Endothelial cell of umbilical vein (primary cell): ENCODE measurements around the gene NCOA3. TPM values are rescaled to one million over a fixed set of nuclear protein-coding genes. Genes with fewer than 3 reads are reported as not detected.

Experiments
- BruUV-seq: library from RNA; stranded (reverse); fragments of 400-500 nt; replicated peaks from 2 replicates; lab custom pipeline; 2021; lab: Mats Ljungman, UMichigan
- CTCF ChIA-PET: fragments of 300-600, 350-600 bp; sonication (Branson Sonifier 250); formaldehyde crosslinking; loops from one replicate; lab custom pipeline; 2021; ENCODE audit warnings: antibody characterized with exemption, inconsistent platforms; lab: Charles Lee
- POLR2A ChIA-PET: fragments of 300-600, 350-600 bp; sonication (Branson Sonifier 250); formaldehyde crosslinking; loops from one replicate; lab custom pipeline; 2021; ENCODE audit warnings: antibody characterized with exemption, inconsistent platforms; lab: Charles Lee
- DNase-seq: peaks from one replicate; pipeline ENCODE4 v3.0.0-alpha.2; 2011; ENCODE audit warnings: low read depth, low spot score
- FAIRE-seq: peaks from 2 replicates; lab custom pipeline; 2011; peaks lifted over from hg19 to GRCh38; lab: Jason Lieb, UNC
- H2AFZ ChIP-seq: 2 replicates; pipeline ENCODE4 v1.6.0; 2012; ENCODE audit warnings: low read depth, low read length, control low read depth, inconsistent platforms
- H3K27ac ChIP-seq: 2 replicates; pipeline ENCODE4 v1.5.1; 2011; ENCODE audit warnings: low read depth, mild to moderate bottlenecking, control low read depth, low read length, moderate library complexity; ENCODE audit not compliant: insufficient read depth
- H3K27me3 ChIP-seq, 2 experiments: 2 replicates each; pipeline versions ENCODE4 v1.6.0 to v1.6.1; 2011; ENCODE audit warnings: low read length in 2 of 2, mixed read lengths in 1 of 2; ENCODE audit not compliant: control insufficient read depth in 2 of 2, insufficient read depth in 2 of 2
- H3K36me3 ChIP-seq, 2 experiments: 2 replicates in 1 of 2; 3 replicates in 1 of 2; pipeline ENCODE4 v1.5.1; 2011; ENCODE audit warnings: low read length in 2 of 2, mild to moderate bottlenecking in 1 of 2, moderate library complexity in 1 of 2; ENCODE audit not compliant: control insufficient read depth in 2 of 2, insufficient read depth in 2 of 2; ENCODE audit errors: extremely low read depth in 1 of 2
- H3K4me1 ChIP-seq: 3 replicates; pipeline ENCODE4 v1.5.1; 2011; ENCODE audit warnings: mild to moderate bottlenecking, low read length; ENCODE audit not compliant: control insufficient read depth, insufficient read depth; ENCODE audit errors: extremely low read depth
- H3K4me2 ChIP-seq: 2 replicates; pipeline ENCODE4 v1.6.1; 2011; ENCODE audit warnings: low read length, control low read depth, mixed read lengths; ENCODE audit not compliant: insufficient read depth
- H3K4me3 ChIP-seq, 3 experiments: fragments of 200-600 bp in 1 of 3; sonication (generic), shearing (Covaris generic) in 1 of 3; replicated peaks in 1 of 3; 2 replicates each; pipeline ENCODE4 v1.5.1; 2011 to 2016; ENCODE audit warnings: control low read depth in 3 of 3, low read length in 3 of 3, mild to moderate bottlenecking in 2 of 3, inconsistent platforms in 1 of 3, low read depth in 1 of 3, moderate library complexity in 1 of 3; ENCODE audit not compliant: insufficient read depth in 1 of 3
- H3K79me2 ChIP-seq: 2 replicates; pipeline ENCODE4 v1.6.0; 2012; ENCODE audit warnings: low read length, inconsistent platforms; ENCODE audit not compliant: control insufficient read depth, insufficient read depth
- H3K9ac ChIP-seq: replicated peaks from 2 replicates; pipeline ENCODE3; 2011; ENCODE audit warnings: low read length, control low read depth; ENCODE audit not compliant: insufficient read depth; ENCODE audit errors: extremely low read depth
- H3K9me1 ChIP-seq: replicated peaks from 3 replicates; pipeline ENCODE4 v1.6.0; 2011; ENCODE audit warnings: mild to moderate bottlenecking, low read length; ENCODE audit not compliant: control insufficient read depth, insufficient read depth; ENCODE audit errors: extremely low read depth
- H3K9me3 ChIP-seq: replicated peaks from 2 replicates; pipeline ENCODE4 v1.5.1; 2012; ENCODE audit warnings: low read length, inconsistent platforms; ENCODE audit not compliant: control insufficient read depth, insufficient read depth
- H4K20me1 ChIP-seq: replicated peaks from 2 replicates; pipeline ENCODE3; 2011; ENCODE audit warnings: mild to moderate bottlenecking, low read length; ENCODE audit not compliant: control insufficient read depth, insufficient read depth; ENCODE audit errors: extremely low read depth
- EZH2 ChIP-seq: IDR thresholded peaks from 2 replicates; pipeline ENCODE4 v1.6.1; 2012; ENCODE audit warnings: borderline replicate concordance, low read depth, mild to moderate bottlenecking, moderate library complexity, low read length, inconsistent platforms; ENCODE audit not compliant: severe bottlenecking
- FOS ChIP-seq: IDR thresholded peaks from 2 replicates; pipeline ENCODE4 v1.6.1; 2011; ENCODE audit warnings: mild to moderate bottlenecking, low read length, moderate library complexity, borderline replicate concordance; ENCODE audit not compliant: insufficient read depth
- GATA2 ChIP-seq: IDR thresholded peaks from 2 replicates; pipeline ENCODE4 v1.7.0; 2011; ENCODE audit warnings: low read depth, mild to moderate bottlenecking, moderate library complexity, mixed read lengths, low read length; ENCODE audit not compliant: insufficient read length, insufficient read depth
- JUN ChIP-seq: IDR thresholded peaks from 2 replicates; pipeline ENCODE4 v1.6.1; 2011; ENCODE audit warnings: borderline replicate concordance, low read depth; ENCODE audit not compliant: insufficient read length, insufficient read depth
- MYC ChIP-seq: IDR thresholded peaks from one replicate; pipeline ENCODE4 v1.6.1; 2011; ENCODE audit warnings: mild to moderate bottlenecking, low read depth, low read length
- POLR2A ChIP-seq: IDR thresholded peaks from 2 replicates; pipeline ENCODE4 v1.6.1; 2012; ENCODE audit warnings: low read depth, mild to moderate bottlenecking, control low read depth, low read length
- POLR2AphosphoS5 ChIP-seq: IDR thresholded peaks from 2 replicates; pipeline ENCODE4 v1.6.1; 2012; ENCODE audit warnings: low read depth, mild to moderate bottlenecking, control low read depth, low read length, moderate library complexity; ENCODE audit not compliant: insufficient read depth
- dilution Hi-C: fragments of 300-500 bp; cut with MboI; formaldehyde crosslinking; loops from one replicate; pipeline ENCODE4 v1.15.0; 2019; ENCODE audit warnings: low sequenced_read_pairs; ENCODE audit not compliant: extremely low pct_ligation_motif_present
- intact Hi-C: fragments of 100-400 bp; cut with micrococcal nuclease; formaldehyde crosslinking; loops from one replicate; pipeline ENCODE4 v1.10.0; 2022
- polyA plus RNA-seq, 4 experiments: library from polyadenylated mRNA; depleted of rRNA in 3 of 4; stranded (reverse) in 3 of 4; unstranded in 1 of 4; fragments of >200 nt; gene quantifications; 2 replicates each; pipeline versions ENCODE4 v1.2.1 to v1.2.3, GENCODE V29; 2011 to 2012; ENCODE audit warnings: missing spikeins in 1 of 4
- total RNA-seq: library from RNA; stranded (reverse); gene quantifications from 2 replicates; pipeline ENCODE4 v1.2.3, GENCODE V29; 2021
- TF ChIP-seq, protein P1 (sequence below): IDR thresholded peaks from 2 replicates; pipeline ENCODE4 v1.6.1; 2011; ENCODE audit not compliant: insufficient read depth, insufficient read length
- TF ChIP-seq, protein P2 (sequence below), 2 donors: IDR thresholded peaks; 1 replicate in 1 of 2; 2 replicates in 1 of 2; pipeline ENCODE4 v1.5.1; 2011; ENCODE audit warnings: low read length in 2 of 2, mild to moderate bottlenecking in 2 of 2, moderate library complexity in 2 of 2, control low read depth in 1 of 2, inconsistent platforms in 1 of 2, low read depth in 1 of 2; ENCODE audit not compliant: insufficient read depth in 1 of 2; ENCODE audit errors: extremely low read depth in 1 of 2

Gene NCOA3
- total and polyA plus RNA-seq, 2 donors (not counting 3 experiments of a cell fraction or from before 2014, with no cell fraction given) = 12.0 to 35.6 TPM

DNA sequence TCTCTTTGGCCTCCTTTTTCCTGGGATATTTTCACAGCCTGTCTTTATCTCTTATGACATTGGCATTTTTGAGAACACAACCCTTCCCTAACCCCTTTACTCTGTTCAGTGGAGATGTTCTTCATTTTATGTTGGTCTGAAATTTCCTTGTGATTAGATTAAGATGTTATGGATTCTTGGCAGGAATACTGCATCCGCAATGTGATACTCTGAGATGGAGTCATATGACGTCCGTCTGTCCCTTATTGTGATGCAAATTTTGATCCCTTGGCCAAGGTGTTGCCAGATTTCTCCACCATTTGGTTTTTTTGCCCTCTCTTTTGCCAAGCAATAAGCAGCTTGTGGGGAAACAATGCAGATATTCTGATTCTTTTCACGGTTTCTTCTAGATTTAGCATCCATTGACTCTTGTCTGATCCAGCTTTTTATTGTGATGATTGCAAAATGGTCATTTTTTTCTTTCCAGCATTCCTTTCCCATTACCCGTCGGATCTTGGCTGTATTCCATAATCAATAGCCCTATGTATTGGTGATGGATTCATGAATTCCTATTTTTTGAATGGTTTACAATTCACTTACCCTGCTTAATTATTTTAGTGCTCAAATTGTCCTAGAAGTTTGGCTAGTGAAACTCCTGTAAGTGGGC is 85.1 kb downstream of the NCOA3 start:
- dilution Hi-C loops = no loop called here
- TF ChIP-seq GATA2 = no peak
- no peak for TF ChIP-seq MYC
- TF ChIP-seq, protein P1, sequence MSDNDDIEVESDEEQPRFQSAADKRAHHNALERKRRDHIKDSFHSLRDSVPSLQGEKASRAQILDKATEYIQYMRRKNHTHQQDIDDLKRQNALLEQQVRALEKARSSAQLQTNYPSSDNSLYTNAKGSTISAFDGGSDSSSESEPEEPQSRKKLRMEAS = no peak
- TF ChIP-seq EZH2 = no peak
- TF ChIP-seq POLR2A = no peak
- TF ChIP-seq FOS = no peak
- TF ChIP-seq, protein P2, sequence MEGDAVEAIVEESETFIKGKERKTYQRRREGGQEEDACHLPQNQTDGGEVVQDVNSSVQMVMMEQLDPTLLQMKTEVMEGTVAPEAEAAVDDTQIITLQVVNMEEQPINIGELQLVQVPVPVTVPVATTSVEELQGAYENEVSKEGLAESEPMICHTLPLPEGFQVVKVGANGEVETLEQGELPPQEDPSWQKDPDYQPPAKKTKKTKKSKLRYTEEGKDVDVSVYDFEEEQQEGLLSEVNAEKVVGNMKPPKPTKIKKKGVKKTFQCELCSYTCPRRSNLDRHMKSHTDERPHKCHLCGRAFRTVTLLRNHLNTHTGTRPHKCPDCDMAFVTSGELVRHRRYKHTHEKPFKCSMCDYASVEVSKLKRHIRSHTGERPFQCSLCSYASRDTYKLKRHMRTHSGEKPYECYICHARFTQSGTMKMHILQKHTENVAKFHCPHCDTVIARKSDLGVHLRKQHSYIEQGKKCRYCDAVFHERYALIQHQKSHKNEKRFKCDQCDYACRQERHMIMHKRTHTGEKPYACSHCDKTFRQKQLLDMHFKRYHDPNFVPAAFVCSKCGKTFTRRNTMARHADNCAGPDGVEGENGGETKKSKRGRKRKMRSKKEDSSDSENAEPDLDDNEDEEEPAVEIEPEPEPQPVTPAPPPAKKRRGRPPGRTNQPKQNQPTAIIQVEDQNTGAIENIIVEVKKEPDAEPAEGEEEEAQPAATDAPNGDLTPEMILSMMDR (IDR thresholded peaks at IDR 0.05; ENCODE audit: extremely low read depth in 1 of 2, insufficient read depth in 1 of 2, low read depth in 1 of 2, low read length in 2 of 2) = no peak
- no peak for TF ChIP-seq JUN
- TF ChIP-seq POLR2AphosphoS5 = no peak
- Histone ChIP-seq H3K36me3 (no peaks in the 10 kb centered on the region), H3K27ac (no peak overlapping the region), H3K27me3 (no peaks in the 10 kb centered on the region), H3K9me1 (no peaks in the 10 kb centered on the region), H3K79me2 (peaks cover 17% of the 10 kb centered on the region), H4K20me1 (peaks cover 3% of the 10 kb centered on the region), H3K4me3 (no peak overlapping the region), H3K9ac (no peak overlapping the region), H3K4me1 (no peaks in the 10 kb centered on the region), H3K9me3 (no peaks in the 10 kb centered on the region), H2AFZ (no peak overlapping the region), H3K4me2 (no peak overlapping the region)
- ChIA-PET POLR2A (no interaction called here), CTCF (no interaction called here)
- intact Hi-C loops = no loop called here
- no peak for FAIRE-seq
- BruUV-seq = no TSS peak
- no peak for DNase-seq
